Activated CD8-positive, alpha-beta memory T cell treated with anti-CD3 and anti-CD28 coated beads, Interleukin-2, amount 50 U/mL, for 24 hours (primary cell): ENCODE measurements around the gene PRDM13.
"Not testable (repeated sequence)": the region's sequence is repeated elsewhere in the genome, so short reads cannot be mapped to it uniquely, and the experiment has no call there.

Experiments used
- DNase-seq: peaks from one replicate; pipeline ENCODE4 v3.0.0-alpha.2; 2020; ENCODE audit errors: extremely low read depth

Gene PRDM13

GRCh38 chr6:99603421-99604165, 3.0 kb upstream of the PRDM13 start:
- DNase-seq, result no peak

GRCh38 chr6:99604166-99605073, 2.2 kb upstream of the PRDM13 start:
- DNase-seq, result no peak

- DNase-seq, result no peak
These were observed 1.4 kb upstream of the PRDM13 start for GRCh38 chr6:99605074-99605734.

GRCh38 chr6:99605911-99606655, 550 bp upstream of the PRDM13 start:
- no peak for DNase-seq

GRCh38 chr6:99607416-99608036, 893 bp downstream of the PRDM13 start:
- no peak for DNase-seq

GRCh38 chr6:99608059-99608885, 1.6 kb downstream of the PRDM13 start:
- no peak for DNase-seq

- no peak for DNase-seq
These were observed 2.4 kb downstream of the PRDM13 start for GRCh38 chr6:99608886-99609482.

- DNase-seq, result no peak
These were observed 3.4 kb downstream of the PRDM13 start for GRCh38 chr6:99609905-99610489.

GRCh38 chr6:99611148-99611547, 4.5 kb downstream of the PRDM13 start:
- no peak for DNase-seq

- no peak for DNase-seq
These were observed 6.1 kb downstream of the PRDM13 start for GRCh38 chr6:99612551-99613408.

- DNase-seq, result no peak
These were observed 6.7 kb downstream of the PRDM13 start for GRCh38 chr6:99613409-99613704.

- no peak for DNase-seq
These were observed 7.2 kb downstream of the PRDM13 start for GRCh38 chr6:99613705-99614429.

GRCh38 chr6:99614430-99615186, 8.0 kb downstream of the PRDM13 start:
- no peak for DNase-seq

- no peak for DNase-seq
These were observed 10.5 kb downstream of the PRDM13 start for GRCh38 chr6:99617131-99617530.

- DNase-seq, result no peak
These were observed 12.2 kb downstream of the PRDM13 start for GRCh38 chr6:99618649-99619408.

GRCh38 chr6:99619409-99619762, 12.8 kb downstream of the PRDM13 start:
- DNase-seq, result no peak

GRCh38 chr6:99622044-99622443, 15.4 kb downstream of the PRDM13 start:
- not testable (repeated sequence) for DNase-seq
